Testis (tissue), 3 donors: ENCODE results near the gene WDR73. TPM values are rescaled to one million over a fixed set of nuclear protein-coding genes. Genes with fewer than 3 reads are reported as not detected.
"Not testable (repeated sequence)": the region's sequence is repeated elsewhere in the genome, so short reads cannot be mapped to it uniquely, and the experiment has no call there.

Source experiments
- DNase-seq: peaks from one replicate; pipeline ENCODE4 v3.0.0-alpha.2; 2019
- H3K27ac ChIP-seq, 2 donors: fragments of 200-600 bp; sonication (generic); one replicate each; pipeline ENCODE4 v1.5.1; 2019
- H3K27me3 ChIP-seq: fragments of 200-600 bp; sonication (generic); one replicate; pipeline ENCODE4 v1.5.1; 2019
- H3K36me3 ChIP-seq: fragments of 200-600 bp; sonication (generic); one replicate; pipeline ENCODE4 v1.5.1; 2017; ENCODE audit warnings: low read depth; ENCODE audit errors: missing control alignments
- H3K4me1 ChIP-seq: fragments of 200-600 bp; sonication (generic); one replicate; pipeline ENCODE4 v1.5.1; 2019
- H3K4me3 ChIP-seq, 2 donors: fragments of 200-600 bp; sonication (generic); one replicate each; pipeline ENCODE4 v1.5.1; 2017 to 2019
- H3K9me3 ChIP-seq: fragments of 200-600 bp; sonication (generic); one replicate; pipeline ENCODE4 v1.5.1; 2017
- CTCF ChIP-seq, 3 experiments: fragments of 450-650 bp in 2 of 3; fragments of 200-600 bp in 1 of 3; sonication (generic) in 1 of 3; IDR thresholded peaks; one replicate each; pipeline ENCODE4 v1.5.1; 2016 to 2019; ENCODE audit warnings: antibody characterized with exemption in 3 of 3, mild to moderate bottlenecking in 2 of 3, moderate library complexity in 1 of 3
- POLR2A ChIP-seq: fragments of 450-650 bp; IDR thresholded peaks from one replicate; pipeline ENCODE4 v1.6.1; 2017; ENCODE audit warnings: antibody characterized with exemption, mild to moderate bottlenecking, moderate library complexity
- WGBS, 2 donors: methylation state at CpG; one replicate each; pipeline ENCODE4 v1.1.5; 2018; 5-methylcytosine and 5-hydroxymethylcytosine counted together
- intact Hi-C: fragments of 100-400 bp; cut with DNase I; formaldehyde crosslinking; loops from one replicate; pipeline ENCODE4 v1.15.1; 2023; ENCODE audit warnings: low total_unique reads
- polyA plus RNA-seq: library from polyadenylated mRNA; stranded (reverse); fragments of 350-450 nt; fragmentation: Illumina TruSeq; extraction: RNeasy Lipid Tissue Mini Kit (QIAGEN cat#74804); gene quantifications from one replicate; pipeline ENCODE4 v1.2.3, GENCODE V29; 2014; ENCODE audit warnings: low read depth, low replicate concordance; ENCODE audit not compliant: insufficient read depth
- total RNA-seq, 2 donors: library from RNA; depleted of rRNA; stranded (reverse); fragments of >200 nt; gene quantifications; one replicate each; pipeline ENCODE4 v1.2.3, GENCODE V29; 2016

WDR73 gene
- total and polyA plus RNA-seq, 3 donors from 2014 or later, result 38.4 to 49.1 (median 40.4) TPM

GRCh38 chr15:84645997-84646396 lies 8.1 kb downstream of the WDR73 start:
- intact Hi-C loops, result no loop called here
- Histone ChIP-seq H3K27ac (no peak overlapping the region), H3K4me1 (peaks cover 10% of the 10 kb centered on the region), H3K4me3 (no peak overlapping the region), H3K27me3 (no peaks in the 10 kb centered on the region), H3K9me3 (no peaks in the 10 kb centered on the region), H3K36me3 (no peaks in the 10 kb centered on the region)
- TF ChIP-seq POLR2A, result no peak
- no peak for TF ChIP-seq CTCF (IDR thresholded peaks at IDR 0.05)
- no peak for DNase-seq
- WGBS, 2 donors, result 93 to 95% methylated on average over 7 to 10 of the region's 10 CpGs

- no peaks in the 10 kb centered on the region for H3K27me3 ChIP-seq
- H3K4me3 ChIP-seq, result no peak overlapping the region
- H3K4me1 ChIP-seq, result peaks cover 7% of the 10 kb centered on the region
- 94 to 96% methylated on average over 9 to 10 of the region's 10 CpGs for WGBS, 2 donors
- no peak for DNase-seq
- no peaks in the 10 kb centered on the region for H3K9me3 ChIP-seq
- H3K27ac ChIP-seq, result no peak overlapping the region
- no peaks in the 10 kb centered on the region for H3K36me3 ChIP-seq
- no peak for TF ChIP-seq CTCF (IDR thresholded peaks at IDR 0.05)
- TF ChIP-seq POLR2A, result no peak
- intact Hi-C loops, result no loop called here
Observed at GRCh38 chr15:84645496-84645895, 8.6 kb downstream of the WDR73 start.

- TF ChIP-seq CTCF (IDR thresholded peaks at IDR 0.05) (no peak), POLR2A (no peak)
- DNase-seq, result no peak
- Histone ChIP-seq H3K27ac (no peak overlapping the region), H3K9me3 (no peaks in the 10 kb centered on the region), H3K4me3 (no peak overlapping the region), H3K27me3 (no peaks in the 10 kb centered on the region), H3K36me3 (no peaks in the 10 kb centered on the region), H3K4me1 (peaks cover 3% of the 10 kb centered on the region)
- intact Hi-C loops, result no loop called here
- 89 to 91% methylated on average over 6 of the region's 6 CpGs for WGBS, 2 donors
Observed at GRCh38 chr15:84643838-84644237, 10.2 kb downstream of the WDR73 start.

GRCh38 chr15:84642640-84643039 lies 11.4 kb downstream of the WDR73 start:
- H3K4me1 ChIP-seq, H3K4me3 ChIP-seq, intact Hi-C loops, H3K27ac ChIP-seq, H3K27me3 ChIP-seq, H3K9me3 ChIP-seq, H3K36me3 ChIP-seq, DNase-seq: not testable (repeated sequence)
- 70 to 75% methylated on average over 2 of the region's 2 CpGs for WGBS, 2 donors

- DNase-seq, H3K27ac ChIP-seq, H3K9me3 ChIP-seq, H3K36me3 ChIP-seq, intact Hi-C loops, H3K4me1 ChIP-seq, H3K27me3 ChIP-seq, H3K4me3 ChIP-seq: not testable (repeated sequence)
- 91 to 95% methylated on average over 9 of the region's 9 CpGs for WGBS, 2 donors
Observed at GRCh38 chr15:84641871-84642270, 12.2 kb downstream of the WDR73 start.

GRCh38 chr15:84638103-84638502 lies 16.0 kb downstream of the WDR73 start:
- TF ChIP-seq POLR2A (no peak), CTCF (IDR thresholded peaks at IDR 0.05) (no peak)
- no peaks in the 10 kb centered on the region for H3K36me3 ChIP-seq
- H3K27ac ChIP-seq, result no peak overlapping the region
- no peaks in the 10 kb centered on the region for H3K27me3 ChIP-seq
- H3K4me3 ChIP-seq, result no peak overlapping the region
- DNase-seq, result no peak
- intact Hi-C loops, result no loop called here
- no peaks in the 10 kb centered on the region for H3K9me3 ChIP-seq
- WGBS, 2 donors, result 73 to 81% methylated on average over 3 of the region's 3 CpGs
- peaks cover 15% of the 10 kb centered on the region for H3K4me1 ChIP-seq
